ENCODE data around the gene SBF2.

GRCh38 chr11:9765320-9766101 is 528.5 kb downstream of the SBF2 start:
- TF ChIP-seq ZFP41 (CRISPR knock-in tag; IDR thresholded peaks at IDR 0.05; ENCODE audit: borderline replicate concordance) (peak; percentile 55; the same call in 1 of the 2 replicates), POLR2AphosphoS5 (IDR thresholded peaks at IDR 0.05; ENCODE audit: low read depth, low read length) (no peak), POLR2A (IDR thresholded peaks at IDR 0.05; ENCODE audit: insufficient read depth in 1 of 2, low read depth in 2 of 2, low read length in 2 of 2) (0 out of 4 replicates have a peak, but pooled peaks of 1 of the 2 experiments have one; percentile 13), MYC (CRISPR knock-in tag; IDR thresholded peaks at IDR 0.05; ENCODE audit: borderline replicate concordance) (peak; percentile 71; the same call in 1 of the 2 replicates), KDM2A (CRISPR knock-in tag; IDR thresholded peaks at IDR 0.05; ENCODE audit: borderline replicate concordance, low read depth) (no peak; the same call in 1 of the 2 replicates), MEF2D (CRISPR knock-in tag; IDR thresholded peaks at IDR 0.05) (peak; percentile 80; the same call in 1 of the 2 replicates)
